NCI-H128 (cell line): ENCODE data around the gene TEX28.
"Not testable (repeated sequence)": the region's sequence is repeated elsewhere in the genome, so short reads cannot be mapped to it uniquely, and the experiment has no call there.

Experiments used
- DNase-seq: peaks from one replicate; lab custom pipeline; 2025; ENCODE audit not compliant: unreplicated experiment; lab: John Stamatoyannopoulos, UW

TEX28 gene, protein sequence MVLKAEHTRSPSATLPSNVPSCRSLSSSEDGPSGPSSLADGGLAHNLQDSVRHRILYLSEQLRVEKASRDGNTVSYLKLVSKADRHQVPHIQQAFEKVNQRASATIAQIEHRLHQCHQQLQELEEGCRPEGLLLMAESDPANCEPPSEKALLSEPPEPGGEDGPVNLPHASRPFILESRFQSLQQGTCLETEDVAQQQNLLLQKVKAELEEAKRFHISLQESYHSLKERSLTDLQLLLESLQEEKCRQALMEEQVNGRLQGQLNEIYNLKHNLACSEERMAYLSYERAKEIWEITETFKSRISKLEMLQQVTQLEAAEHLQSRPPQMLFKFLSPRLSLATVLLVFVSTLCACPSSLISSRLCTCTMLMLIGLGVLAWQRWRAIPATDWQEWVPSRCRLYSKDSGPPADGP

DNA sequence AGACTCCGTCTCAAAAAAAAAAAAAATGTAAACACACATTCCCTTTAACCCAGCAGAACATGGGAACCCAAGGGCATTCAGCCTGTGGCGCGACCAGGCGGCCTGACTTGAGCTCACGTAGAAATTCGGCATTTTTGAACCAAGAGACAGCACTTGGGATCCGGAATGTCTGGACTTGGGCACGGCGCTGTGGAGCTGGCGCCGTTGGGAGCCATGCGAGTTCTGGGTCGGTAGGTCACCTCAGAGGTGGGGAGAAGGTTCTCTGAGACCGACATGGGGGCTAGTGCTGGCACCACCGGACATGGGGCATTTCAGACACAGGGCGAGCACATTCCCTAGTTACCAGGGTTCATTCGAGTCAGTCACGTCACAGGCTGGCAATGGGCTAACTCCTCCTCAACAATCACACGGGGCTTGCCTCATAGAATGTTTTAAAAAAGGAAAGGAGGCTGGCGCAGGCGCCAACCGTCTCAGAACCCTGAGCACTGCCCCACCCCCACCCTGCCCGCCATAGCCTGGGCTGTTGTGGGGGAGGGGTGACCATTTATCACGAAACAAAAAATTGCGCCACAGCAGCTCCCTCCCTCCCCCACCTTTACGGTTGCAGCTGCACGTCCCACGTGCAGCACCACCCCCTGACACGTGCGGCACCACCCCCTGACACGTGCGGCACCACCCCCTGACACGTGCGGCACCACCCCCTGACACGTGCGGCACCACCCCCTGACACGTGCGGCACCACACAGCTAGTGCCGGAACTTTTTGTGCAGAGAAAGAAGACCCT lies at the start of gene TEX28:
TEX28 (minus strand) TSS at position 334 of the 784 bp plus-strand sequence. CDS start 3,007 bp downstream, outside the sequence.
- no peak for DNase-seq

DNA sequence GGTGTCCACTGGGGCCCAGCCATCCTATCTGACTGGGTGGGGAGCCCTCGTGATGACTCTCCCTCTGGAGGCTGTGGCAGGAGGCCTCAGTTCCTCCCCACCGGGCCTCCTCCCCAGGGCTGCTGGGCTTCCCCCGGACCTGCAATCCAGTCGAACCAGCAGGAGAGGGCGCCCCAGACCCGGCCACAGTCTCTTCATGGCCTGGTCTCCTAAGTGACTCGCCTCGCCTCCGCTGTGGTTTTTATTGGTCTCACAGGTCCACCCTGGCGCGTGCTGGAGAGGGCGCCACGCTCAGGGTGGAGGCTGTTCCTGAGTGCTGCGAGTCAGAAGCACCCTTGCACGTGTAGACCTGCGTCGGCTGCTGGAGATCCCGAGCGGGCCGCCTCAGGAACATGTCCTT lies 48.7 kb upstream of the TEX28 start:
- DNase-seq = not testable (repeated sequence)

DNA sequence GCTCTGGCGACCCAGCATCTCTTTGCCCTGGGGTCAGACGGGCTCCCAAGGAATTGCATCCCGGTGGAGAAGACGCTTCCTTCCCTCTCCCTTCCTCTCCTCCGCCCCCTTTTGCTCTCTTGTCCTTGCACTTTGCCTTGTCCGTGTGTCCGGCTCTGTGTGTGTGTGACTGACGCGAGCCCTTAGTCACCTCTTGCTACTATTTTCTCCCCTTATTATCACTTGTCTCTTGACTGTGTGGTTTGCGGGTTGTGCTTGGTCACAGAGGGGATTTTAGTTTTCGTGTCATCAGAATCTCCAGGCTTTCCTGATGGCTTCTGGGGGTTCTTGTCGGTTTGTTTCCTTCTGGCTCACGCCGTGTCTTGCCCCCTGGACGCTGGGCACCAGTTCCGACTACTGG lies 48.1 kb upstream of the TEX28 start:
- DNase-seq = not testable (repeated sequence)

DNA sequence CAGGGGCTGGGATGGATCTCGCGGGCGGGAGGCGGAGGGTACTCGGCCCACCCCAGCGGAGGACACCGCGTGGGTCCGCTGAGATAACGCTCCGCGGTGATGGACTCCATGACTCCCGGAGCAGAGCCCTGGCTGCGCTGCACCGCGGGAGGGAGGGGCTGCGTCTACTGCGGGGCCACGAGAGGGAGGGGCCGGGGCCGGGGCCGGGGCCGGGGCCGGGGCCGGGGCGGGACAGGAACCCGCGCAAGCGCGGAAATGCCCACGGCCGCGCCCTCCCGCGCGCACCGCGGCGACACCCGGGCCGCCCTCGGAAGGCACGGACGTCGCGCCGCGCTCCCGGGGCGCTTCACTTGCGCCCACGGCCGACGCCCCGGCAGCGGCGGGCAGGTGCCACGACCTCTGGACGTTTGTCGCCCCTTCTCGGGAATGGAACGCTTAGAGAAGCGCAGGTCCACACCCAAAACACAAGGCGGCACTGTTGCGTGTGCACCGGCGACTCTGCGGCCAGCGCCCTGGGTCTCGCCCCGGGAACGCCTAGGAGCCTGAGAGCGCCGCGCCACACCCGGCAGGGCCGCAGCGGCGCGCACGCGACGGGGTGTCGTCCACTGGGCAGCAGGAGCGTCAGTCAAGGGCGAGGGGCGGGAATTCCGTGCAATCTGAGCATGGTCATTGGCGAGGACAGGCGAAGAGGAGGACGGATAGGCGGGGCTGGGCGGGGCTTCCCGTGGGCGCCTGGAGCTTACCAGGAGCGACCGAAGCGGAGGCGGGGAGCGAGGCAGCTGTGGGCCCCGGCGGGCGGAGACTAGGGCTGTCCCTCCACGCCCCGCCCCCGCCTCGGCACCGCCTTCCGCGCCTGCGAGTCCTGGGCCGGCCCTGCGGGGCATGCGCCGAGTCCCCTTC lies 46.7 kb upstream of the TEX28 start:
- DNase-seq = not testable (repeated sequence)

DNA sequence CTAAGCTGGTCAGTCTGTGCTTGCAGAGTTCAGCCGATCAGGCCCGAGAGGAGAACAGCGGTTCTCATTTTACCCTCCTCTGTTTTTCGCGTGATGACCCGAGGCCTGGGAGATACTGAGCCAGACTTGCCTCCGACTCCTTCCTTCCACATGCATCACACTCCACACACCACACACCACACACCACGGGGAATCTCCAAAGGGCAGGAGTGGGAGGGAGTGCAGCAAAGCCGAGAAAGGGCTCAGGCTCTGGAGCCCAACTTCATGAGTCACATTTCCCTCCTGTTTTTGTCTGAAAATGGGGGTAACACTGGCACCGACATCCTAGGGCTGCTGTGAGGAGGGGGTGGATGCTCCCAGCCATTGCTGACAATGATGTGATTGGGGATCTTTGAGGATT lies 39.6 kb upstream of the TEX28 start:
- no peak for DNase-seq

DNA sequence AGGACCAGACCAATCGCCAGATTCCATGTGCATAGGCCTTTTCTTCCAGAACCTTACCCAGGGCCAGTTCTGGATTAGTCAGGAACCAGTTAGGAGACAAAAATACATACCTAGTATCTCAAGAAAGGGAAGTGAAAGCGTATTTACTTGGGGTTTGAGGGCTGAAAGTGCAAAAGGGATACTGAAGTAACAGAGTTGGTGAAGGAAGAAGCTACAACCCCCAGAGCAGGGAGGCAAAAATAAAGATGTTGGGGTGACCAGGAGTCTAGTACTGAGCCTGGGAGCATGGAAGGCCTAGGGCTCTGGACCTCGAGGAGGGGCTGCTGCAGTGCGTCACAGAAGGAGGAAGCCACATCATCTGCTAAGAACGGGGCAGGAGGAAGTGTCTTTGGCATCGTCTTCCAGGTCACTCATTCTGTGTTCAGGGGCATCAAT lies 38.9 kb upstream of the TEX28 start:
- DNase-seq = no peak

DNA sequence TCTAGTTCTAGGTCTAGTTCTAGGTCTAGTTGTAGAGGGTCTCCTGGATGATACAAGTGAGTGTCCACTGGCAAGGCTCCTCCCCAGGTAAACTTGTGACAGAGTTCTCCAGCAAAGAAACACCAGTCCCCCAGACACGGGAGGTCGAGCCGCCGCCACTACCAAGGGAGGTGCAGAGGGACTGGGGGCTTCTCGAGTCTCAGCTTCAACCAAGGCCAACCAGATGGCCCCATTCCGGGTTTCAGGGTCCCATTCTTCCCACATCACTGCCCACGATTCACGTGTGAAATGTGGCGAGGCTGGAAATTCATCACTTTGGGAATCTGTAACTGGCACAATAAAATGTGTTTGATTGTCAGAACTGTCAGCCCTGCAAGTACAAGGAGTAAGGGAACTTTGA lies 38.2 kb upstream of the TEX28 start:
- no peak for DNase-seq

DNA sequence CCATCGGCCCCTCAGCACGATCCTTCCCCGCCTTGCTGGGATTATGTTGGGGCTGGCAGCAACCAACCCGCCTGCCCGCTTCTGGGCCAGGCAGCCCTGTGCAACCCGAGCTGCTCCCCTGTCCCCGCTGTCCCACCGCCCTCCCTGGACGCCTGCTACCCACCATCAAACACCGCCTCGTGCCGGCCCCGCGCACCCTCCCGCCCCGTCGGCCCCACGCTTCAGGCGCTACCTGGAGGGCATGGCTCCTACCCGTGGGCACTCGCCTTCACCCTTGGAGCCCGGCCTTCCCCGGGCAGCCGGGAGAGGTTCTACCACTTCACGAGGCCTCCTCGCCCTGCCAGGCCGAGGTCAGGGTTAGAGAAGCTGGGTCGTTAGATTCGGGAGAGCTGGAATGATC lies 37.6 kb upstream of the TEX28 start:
- DNase-seq = no peak

DNA sequence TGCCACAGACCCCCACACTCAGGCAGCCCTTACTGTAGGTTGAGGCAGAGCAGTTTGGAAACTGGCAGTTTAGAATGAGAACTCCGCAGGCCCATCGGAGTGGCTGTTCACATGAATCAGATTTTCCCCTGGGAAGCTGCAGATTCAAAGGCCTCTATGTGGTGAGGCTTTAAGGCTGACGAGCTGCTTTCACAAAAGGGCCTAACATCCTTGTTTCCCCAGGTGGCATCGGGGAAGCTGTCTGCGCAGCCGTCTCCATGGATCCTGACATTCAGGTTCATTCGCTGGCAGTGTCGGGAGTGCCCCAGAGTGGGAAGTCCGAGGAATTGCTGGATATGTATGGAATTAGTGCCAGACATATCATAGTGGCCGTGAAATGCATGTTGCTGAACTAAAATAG lies 34.4 kb upstream of the TEX28 start:
- DNase-seq = peak; percentile 4

DNA sequence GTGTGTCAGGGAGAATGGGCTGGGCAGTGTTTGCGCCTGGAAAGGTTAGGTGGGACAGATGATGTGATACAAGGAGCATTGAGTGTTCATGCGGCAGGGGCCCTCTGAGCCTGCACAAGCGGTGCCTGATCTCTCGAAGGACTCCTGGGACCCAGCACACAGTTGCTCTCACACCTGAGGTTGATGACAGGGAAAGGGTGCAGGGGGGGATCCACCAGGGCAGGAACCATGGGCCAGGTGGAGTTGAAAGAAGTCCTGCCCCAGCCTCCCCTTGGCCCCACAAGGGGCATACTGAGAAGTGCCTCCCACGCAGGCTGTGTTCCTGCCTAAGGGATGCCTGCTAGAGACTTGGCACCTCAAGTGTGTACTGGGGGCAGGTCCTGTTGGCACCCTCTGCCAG lies 33.7 kb upstream of the TEX28 start:
- no peak for DNase-seq

DNA sequence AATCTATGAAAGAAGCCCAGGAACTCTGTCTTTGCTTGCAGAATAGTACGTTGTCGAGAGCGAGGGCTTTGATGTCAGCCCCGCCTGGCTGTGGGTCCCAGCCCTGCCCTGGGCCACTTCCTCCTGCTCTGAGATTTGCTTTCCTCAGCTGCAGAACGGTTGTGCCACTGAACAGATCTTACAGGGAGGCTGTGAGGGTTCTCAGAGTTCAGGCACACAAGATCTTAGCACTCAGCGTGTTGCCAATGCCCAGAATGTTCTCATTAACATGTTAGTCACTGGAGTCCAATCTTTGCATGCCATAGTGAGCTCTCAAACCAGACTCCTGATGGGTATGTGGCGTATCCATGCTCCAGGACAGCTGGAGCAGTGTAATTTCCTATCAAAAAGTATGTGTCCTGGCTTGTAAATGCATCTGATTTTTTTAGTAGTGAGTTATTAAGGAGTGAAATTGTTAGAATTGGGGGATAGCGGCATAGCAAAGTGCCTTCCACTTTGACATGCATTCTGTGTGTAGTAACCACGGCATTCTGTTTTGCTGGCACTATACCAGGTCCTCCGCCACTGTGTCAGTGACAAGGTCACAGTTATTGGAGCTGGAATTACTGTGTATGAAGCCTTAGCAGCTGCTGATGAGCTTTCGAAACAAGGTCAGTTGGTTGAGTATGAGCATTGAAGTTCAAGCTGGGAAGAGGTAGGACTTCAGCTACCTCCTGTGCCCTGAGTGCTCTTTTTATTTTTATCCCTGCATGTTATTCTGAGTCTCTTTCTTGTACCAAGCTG lies 32.3 kb upstream of the TEX28 start:
- no peak for DNase-seq

DNA sequence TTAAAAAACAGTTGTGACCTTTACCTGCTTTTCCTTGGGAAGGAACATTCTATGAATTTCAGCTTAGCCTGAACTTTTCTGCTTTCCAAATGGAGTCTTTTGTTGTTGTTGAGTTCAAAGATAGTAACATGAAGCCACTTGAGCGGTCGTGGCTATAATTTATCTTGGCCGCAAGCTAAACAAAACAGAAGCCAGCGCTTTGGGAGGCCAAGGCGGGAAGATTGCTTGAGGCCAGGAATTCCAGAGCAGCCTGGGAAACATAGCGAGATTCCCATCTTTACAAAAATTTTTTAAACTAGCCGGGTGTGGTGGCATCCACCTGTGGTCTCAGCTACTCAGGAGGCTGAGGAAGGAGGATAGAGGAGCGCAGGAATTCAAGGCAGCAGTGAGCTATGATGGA lies 30.6 kb upstream of the TEX28 start:
- no peak for DNase-seq

DNA sequence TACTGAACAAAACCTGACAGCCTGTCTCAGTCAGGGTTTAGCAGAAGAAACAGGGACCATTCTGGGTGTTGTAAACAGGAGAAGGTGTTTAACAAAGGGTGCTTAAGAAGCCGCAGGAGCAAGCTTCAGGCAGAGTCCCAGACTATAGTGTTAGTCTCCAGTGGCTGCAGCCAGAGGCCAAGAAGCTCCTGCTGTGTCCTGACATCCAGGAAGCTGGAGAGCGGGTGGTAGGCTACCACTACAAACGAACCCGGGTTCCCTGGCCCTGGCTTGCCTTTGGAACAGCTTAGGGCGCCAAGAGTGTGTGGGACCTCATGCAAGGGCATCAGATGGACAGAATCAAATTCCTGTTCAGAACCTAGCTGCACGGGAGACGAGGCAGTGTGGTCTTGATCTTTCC lies 28.6 kb upstream of the TEX28 start:
- DNase-seq = no peak

DNA sequence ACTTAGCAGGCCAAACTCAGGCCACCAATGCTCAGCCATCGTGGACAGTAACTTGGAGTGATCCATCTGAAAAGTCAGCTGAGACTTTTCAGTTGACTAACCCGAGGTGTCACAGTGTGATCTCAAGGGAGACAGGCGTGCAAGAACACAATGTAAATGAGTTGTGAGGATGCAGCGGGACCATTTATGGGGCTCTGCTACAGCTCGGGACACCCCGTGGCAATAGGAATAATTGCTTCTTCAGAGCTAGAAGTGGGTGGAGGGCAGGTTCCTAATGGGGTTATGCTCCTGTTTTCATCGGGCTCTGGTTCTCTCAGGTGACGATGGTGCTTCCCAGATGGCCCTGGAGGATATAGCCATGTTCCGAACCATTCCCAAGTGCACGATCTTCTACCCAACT lies 28.0 kb upstream of the TEX28 start:
- DNase-seq = no peak

DNA sequence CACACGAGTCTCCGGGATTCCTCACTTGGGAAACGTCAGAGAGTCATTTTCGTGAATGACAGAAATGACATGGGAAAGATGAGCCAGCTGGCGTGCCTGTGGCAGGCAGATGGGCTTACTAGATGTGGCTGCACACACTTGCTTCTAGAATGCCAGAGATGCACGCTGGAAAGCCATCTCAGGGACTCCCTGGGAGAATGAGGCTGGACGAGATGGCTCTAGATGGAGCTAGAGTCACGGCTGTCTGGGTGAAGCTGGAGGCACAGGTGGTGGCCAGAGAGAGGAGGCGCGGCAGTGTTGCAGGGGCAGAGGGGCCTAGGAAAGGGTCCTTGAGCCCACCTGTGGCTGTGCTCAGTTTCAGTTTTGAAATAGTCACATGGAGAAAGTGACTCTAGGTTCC lies 26.7 kb upstream of the TEX28 start:
- no peak for DNase-seq

DNA sequence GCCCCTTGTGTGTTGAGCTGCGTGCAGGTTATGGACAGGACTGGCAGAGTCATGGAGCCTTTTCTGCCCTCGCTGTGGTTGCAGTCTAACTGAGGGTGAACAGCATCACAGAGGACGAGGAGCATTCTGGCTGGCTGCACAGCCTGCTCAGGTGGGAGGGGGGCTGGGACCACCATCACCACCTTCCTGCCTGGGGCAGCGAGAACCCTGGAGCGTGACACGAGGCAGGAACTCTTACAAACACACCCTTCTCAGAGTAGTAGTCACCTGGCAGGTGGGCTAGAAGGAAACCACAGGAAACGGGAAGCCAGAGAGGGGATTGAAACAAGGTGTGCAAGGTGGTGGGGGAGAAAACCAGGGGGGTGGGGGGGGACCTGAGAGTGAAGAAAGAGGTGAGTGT lies 26.2 kb upstream of the TEX28 start:
- DNase-seq = no peak

DNA sequence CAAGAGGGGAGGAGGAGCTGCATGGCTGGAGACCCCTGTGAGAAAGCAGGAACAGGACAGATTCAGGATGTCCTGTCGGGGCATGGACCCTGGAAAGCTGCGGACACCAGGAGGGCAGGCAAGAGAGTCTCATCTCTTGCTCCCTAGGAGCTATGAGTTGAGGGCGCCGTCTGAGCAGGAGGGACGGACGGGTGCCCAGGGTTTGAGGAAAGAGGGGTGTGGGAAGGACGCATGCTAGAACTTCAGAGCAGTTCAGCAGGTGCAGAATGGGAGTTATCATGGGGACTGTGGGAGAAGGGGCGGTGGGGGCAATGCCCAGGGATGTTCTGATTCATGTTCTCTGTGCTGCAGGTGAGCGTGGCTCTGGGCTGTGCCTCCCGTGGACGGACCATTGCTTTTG lies 25.5 kb upstream of the TEX28 start:
- no peak for DNase-seq

DNA sequence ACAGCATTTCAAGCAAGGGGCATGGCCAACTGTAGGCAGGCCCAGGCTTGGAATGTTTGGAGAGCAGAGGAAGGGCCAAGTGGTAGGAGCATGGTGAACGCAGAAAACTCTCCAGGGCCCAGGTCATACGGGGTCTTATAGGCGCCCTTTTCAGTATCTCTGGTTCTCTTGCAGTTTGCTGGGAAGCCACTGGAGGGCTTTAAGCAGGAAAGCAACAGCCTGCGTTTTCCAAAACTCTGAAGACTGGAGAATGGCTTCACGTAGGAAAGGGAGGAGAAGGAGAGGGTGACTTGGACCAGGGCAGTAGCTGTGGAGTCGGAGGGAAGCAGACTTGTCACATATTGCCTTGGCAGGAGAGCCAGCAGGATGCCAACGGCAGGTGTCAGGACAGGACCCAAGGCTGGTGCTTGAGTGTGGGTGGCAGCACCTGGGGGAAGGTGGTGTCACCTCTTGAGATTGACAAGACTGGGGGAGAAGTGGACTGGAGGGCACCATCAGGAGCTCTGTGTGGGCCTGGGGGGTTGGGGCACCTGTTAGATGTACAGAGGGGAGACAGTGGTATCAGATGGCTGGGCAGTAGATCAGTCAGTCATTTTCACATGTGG lies 22.6 kb upstream of the TEX28 start:
- DNase-seq = no peak

DNA sequence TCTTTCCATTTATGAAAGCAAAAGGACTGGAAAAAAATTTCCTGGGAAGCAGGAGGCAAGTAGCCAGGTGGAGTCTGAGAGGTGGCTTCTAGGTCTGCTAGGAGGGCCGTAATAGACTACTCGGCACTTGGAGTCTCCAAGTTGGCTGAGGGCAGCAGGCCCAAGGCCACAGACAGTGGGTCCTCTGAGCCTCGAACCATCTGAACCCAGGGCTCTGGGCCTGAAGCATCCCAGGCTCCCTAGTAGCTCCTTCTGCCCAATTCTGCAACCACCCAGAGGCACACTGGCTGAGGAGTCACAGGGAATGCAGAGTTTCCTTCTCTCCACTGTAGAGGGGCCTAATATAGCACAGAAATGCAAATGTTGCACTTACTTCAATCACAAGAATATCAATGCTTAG lies 20.5 kb upstream of the TEX28 start:
- DNase-seq = no peak

DNA sequence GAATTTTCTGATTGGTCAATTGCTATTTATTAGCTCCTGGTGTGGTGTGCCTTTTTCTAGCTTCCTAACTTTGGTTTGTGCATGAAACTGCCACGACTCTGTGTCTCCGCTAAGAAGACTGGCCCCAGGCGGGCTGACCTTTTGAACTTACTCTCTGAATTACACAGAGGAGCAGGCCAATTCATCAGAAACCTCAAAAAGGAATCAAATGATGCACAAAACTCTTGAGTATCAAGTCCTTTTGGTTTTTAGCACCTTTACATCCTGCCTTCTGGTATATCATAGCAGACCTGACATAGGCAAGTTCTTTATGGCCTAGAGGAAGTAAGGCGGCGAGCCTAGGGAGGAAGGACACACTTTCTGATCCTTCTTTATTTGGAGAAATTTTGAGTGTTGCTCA lies 18.2 kb upstream of the TEX28 start:
- DNase-seq = no peak
